Spleen (tissue), 7 donors: ENCODE data around the gene ANKS1B.

Experiments
- POLR2A ChIP-seq, 3 donors: fragments of 450-650 bp; IDR thresholded peaks; one replicate each; pipeline ENCODE4 v1.5.1; 2017; ENCODE audit warnings: antibody characterized with exemption in 3 of 3, mild to moderate bottlenecking in 1 of 3
- POLR2AphosphoS5 ChIP-seq, 3 donors: sonication (generic); formaldehyde crosslinking; IDR thresholded peaks; one replicate each; pipeline ENCODE4 v1.5.1; 2017; ENCODE audit warnings: antibody characterized with exemption in 3 of 3
- TF ChIP-seq, protein P1 (sequence below), 11 experiments: fragments of 200-600 bp in 7 of 11; fragments of 450-650 bp in 4 of 11; sonication (generic) in 4 of 11; IDR thresholded peaks in 8 of 11; conservative IDR thresholded peaks in 3 of 11; 1 replicate in 7 of 11; 2 replicates in 4 of 11; pipeline versions ENCODE4 v1.4.0 to v1.8.0; 2016 to 2021; ENCODE audit warnings: antibody characterized with exemption in 11 of 11, inconsistent platforms in 4 of 11, mild to moderate bottlenecking in 1 of 11
- donor health status: DM: no; HTN: no; CAD: no; lungs with moderate emphysema.
- donor health status: DM: no; HTN: no; CAD: no.
- donor health status: DM: no; HTN: no; CAD: no.

DNA sequence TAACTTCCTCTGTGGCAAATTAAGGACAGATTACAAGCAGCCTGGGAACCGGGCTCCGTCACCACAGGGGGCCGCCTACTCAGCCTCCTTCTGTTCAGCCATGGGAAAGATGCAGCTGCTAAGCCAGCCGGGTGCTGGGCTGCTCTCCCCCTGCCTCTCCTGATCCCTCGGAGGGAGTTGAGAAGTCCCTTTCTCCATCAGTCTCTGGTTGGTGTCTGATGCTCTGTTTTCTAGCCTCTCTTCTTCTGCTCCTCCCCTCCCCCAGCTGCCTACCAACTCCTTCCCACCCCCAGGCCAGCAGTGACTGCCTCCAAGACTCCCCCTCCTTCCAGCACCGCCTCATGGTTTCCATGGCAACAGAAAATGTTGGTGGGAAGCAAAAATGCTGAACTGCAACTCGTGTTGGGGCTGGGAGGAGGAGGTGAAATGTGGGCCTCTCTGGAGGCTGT is 853.0 kb downstream of the ANKS1B start:
- no peak for TF ChIP-seq POLR2AphosphoS5 (IDR thresholded peaks at IDR 0.05)
- TF ChIP-seq, protein P1, sequence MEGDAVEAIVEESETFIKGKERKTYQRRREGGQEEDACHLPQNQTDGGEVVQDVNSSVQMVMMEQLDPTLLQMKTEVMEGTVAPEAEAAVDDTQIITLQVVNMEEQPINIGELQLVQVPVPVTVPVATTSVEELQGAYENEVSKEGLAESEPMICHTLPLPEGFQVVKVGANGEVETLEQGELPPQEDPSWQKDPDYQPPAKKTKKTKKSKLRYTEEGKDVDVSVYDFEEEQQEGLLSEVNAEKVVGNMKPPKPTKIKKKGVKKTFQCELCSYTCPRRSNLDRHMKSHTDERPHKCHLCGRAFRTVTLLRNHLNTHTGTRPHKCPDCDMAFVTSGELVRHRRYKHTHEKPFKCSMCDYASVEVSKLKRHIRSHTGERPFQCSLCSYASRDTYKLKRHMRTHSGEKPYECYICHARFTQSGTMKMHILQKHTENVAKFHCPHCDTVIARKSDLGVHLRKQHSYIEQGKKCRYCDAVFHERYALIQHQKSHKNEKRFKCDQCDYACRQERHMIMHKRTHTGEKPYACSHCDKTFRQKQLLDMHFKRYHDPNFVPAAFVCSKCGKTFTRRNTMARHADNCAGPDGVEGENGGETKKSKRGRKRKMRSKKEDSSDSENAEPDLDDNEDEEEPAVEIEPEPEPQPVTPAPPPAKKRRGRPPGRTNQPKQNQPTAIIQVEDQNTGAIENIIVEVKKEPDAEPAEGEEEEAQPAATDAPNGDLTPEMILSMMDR (IDR thresholded peaks at IDR 0.05 in 8 of 11, conservative IDR thresholded peaks at IDR 0.05 in 3 of 11), result no peak
- TF ChIP-seq POLR2A (IDR thresholded peaks at IDR 0.05), result no peak
